PC-3 (cell line): Measurements from ENCODE around the gene EID3.

Experiments used
- EZH2 ChIP-seq: fragments of 300-600 bp; sonication (generic); IDR thresholded peaks from one replicate; pipeline ENCODE4 v1.6.1; 2017; ENCODE audit warnings: antibody characterized with exemption, mild to moderate bottlenecking, low read length; ENCODE audit not compliant: unreplicated experiment
- EZH2phosphoT487 ChIP-seq: fragments of 300-600 bp; sonication (generic); IDR thresholded peaks from 2 replicates; pipeline ENCODE4 v1.6.1; 2018; ENCODE audit warnings: mild to moderate bottlenecking, antibody characterized with exemption, low read length, borderline replicate concordance
- TF ChIP-seq, protein P1 (sequence below): fragments of 300-600 bp; sonication (generic); conservative IDR thresholded peaks from 2 replicates; pipeline ENCODE4 v1.5.1; 2017; ENCODE audit warnings: antibody characterized with exemption, low read depth, mild to moderate bottlenecking, low read length

DNA sequence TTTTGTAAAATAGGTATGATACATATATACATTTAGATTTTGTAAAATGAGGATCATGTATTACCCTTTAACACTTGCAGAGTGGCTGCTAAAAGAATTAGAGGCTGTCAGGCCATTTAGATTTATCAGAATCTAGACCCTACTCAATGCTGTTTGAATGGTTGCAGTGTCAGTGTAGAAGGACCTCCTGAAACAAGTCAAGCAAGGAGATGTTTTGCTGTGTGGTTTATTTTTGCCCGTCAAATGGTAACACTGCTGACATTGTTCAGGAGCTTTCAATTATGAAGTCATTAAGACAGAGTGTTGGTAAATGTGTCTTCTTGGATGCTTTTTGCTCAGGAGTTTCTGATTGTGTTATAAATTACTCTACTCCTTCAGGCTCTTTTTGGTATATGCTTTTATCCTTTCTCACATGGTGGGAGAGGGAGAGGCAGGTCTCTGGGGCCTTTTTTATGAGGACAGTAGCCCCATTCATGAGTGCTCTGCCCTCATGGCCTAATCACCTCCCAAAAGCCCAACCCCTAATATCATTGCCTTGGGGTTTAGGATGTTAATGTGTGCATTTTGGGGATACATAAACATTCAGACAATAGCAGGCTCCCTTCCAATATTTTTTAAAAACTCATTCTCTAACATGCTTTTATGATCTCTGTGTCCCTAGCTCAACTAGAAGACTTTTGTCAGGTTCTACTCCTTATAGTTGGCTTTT, 16.5 kb downstream of the EID3 start:
- TF ChIP-seq EZH2phosphoT487 (no peak), EZH2 (no peak)
- TF ChIP-seq, protein P1, sequence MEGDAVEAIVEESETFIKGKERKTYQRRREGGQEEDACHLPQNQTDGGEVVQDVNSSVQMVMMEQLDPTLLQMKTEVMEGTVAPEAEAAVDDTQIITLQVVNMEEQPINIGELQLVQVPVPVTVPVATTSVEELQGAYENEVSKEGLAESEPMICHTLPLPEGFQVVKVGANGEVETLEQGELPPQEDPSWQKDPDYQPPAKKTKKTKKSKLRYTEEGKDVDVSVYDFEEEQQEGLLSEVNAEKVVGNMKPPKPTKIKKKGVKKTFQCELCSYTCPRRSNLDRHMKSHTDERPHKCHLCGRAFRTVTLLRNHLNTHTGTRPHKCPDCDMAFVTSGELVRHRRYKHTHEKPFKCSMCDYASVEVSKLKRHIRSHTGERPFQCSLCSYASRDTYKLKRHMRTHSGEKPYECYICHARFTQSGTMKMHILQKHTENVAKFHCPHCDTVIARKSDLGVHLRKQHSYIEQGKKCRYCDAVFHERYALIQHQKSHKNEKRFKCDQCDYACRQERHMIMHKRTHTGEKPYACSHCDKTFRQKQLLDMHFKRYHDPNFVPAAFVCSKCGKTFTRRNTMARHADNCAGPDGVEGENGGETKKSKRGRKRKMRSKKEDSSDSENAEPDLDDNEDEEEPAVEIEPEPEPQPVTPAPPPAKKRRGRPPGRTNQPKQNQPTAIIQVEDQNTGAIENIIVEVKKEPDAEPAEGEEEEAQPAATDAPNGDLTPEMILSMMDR, result no peak
